Germinal center (tissue), 1 donor: ENCODE results near the gene LRRK1.
A peak's percentile ranks its signal among the peaks of the same experiment; 100 is the strongest.
"Not testable (repeated sequence)": the region's sequence is repeated elsewhere in the genome, so short reads cannot be mapped to it uniquely, and the experiment has no call there.

Source experiments
- DNase-seq: peaks from one replicate; pipeline ENCODE4 v3.0.0; 2012; ENCODE audit warnings: mixed read lengths, low spot score

Gene LRRK1

DNA sequence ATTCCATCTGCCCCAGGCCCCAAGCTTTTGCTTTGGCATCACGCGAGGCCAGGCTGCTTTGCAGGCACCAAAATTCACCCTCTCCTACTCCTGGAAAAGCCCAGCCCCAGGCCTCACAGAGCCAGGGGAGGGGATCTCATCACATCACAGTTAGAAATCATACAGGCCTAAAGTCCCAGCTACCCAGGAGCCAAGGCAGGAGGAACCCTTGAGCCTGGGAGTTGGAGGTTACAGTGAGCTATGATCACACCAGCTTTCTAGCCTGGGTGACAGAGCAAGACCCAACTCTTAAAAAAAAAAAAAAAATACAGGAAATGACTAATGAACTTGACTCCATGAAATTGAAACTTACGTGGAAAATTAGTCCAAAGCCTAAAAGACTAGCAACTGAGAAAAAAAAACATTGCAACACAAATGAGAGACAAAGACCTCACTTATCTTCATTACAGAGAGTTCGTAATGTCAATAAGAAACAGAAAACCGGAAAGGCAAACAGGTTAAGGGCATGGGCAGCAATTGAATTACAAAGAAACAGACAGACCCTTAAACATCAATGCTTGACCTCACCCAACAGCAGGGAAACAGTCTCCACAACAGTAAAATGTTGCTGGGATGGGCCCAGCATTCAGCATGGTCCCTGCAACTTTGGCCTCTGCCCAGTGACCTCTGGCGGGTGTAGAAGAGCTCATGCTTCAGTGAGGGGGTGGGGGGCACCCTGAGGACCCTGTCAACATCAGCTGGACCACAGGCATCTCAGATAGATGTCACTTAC is 151.5 kb downstream of the LRRK1 start:
- no peak for DNase-seq

DNA sequence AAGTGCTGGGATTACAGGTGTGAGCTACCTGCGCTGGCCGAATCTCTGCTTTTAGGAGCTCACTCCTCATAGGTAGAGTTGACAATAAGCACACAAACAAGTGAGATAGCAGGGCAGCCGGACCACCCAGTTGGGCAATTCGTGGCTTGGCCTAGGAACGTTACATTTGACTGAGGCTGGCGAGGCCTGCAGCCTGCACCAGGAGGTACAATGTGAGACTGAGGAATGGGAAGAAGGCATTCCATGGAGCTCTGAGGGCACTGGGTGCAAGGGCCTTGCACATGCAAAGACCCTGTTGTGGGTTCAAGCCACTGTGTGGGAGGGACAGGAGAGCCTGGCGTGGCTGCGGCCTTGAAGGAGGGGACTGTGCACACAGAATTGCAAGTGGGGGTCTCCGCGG is 152.5 kb downstream of the LRRK1 start:
- DNase-seq: no peak

- DNase-seq: not testable (repeated sequence)
These were observed 153.1 kb downstream of the LRRK1 start for GRCh38 chr15:101072235-101072634.

- DNase-seq: not testable (repeated sequence)
These were observed 158.9 kb downstream of the LRRK1 start for GRCh38 chr15:101077806-101078668.

- no peak for DNase-seq
These were observed 159.6 kb downstream of the LRRK1 start for GRCh38 chr15:101078669-101079323.

DNA sequence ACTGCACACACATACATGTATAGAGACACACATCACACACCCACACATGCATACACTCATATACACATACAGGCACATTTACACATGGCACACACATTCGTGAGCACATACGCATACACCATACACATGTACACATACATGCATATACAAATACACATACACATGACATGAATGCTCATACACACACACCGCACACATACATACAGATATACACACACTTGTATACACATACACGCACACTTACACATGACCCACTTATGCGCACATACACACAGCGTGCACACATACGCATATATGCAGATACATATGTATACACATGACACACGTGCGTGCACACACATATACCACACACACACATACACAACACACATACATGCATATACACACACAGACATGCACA is 162.7 kb downstream of the LRRK1 start:
- DNase-seq: no peak

- no peak for DNase-seq
These were observed 164.3 kb downstream of the LRRK1 start for GRCh38 chr15:101083336-101084045.

GRCh38 chr15:101084801-101085200 is 165.6 kb downstream of the LRRK1 start:
- DNase-seq: no peak

DNA sequence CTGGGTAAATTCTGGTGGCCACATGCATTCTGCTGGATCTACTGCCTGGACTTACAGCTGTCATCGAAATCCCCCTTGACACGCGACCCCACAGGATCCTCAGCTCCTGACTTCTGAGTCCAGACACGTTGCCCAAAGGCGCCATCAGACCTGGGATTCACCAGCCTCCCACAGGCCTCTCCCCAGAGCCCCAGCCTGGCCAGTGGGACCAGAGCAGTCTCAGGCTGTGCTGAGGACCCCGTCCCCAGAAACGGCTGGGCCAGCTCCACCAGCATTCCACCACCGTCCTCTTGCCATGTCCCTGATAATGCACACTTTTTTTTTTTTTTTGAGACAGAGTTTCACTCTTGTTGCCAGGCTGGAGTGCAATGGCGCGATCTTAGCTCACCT is 166.1 kb downstream of the LRRK1 start:
- no peak for DNase-seq

DNA sequence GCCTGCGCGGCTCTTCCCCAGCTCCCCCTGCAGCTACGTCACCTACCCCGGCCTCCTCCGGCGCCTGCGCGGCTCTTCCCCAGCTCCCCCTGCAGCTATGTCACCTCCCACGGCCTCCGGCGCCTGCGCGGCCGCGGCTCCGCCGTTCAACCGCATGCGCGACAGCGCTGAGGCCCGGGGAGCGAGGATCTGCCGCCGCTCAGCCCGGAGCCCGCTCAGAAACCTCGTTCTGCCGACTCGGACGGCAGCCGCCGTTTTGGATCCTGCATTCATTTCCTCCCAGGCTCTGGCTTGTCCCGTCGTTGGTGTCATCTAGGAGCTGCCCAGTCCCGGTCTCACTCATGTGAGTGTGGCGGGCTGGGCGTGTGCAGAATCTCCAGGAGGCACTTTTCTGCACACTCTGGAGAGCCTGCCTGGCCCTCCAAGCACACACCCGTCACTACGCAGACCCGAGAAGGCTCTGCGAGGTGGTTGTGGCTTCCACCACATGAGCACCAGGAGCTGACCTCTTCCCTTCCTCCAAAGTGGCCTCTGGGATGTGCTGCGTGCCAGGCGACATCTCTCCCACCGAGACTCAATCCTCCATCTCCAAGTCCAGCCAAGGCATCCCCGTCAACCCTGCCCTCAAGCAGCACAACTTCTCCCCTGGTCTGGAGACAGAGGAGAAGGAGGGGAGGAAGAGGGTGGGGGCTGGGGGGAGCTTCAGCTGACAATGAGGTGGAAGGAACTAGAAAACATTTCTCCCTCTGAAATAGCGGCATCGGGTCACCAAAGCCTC is 167.4 kb downstream of the LRRK1 start:
- DNase-seq: no peak

DNA sequence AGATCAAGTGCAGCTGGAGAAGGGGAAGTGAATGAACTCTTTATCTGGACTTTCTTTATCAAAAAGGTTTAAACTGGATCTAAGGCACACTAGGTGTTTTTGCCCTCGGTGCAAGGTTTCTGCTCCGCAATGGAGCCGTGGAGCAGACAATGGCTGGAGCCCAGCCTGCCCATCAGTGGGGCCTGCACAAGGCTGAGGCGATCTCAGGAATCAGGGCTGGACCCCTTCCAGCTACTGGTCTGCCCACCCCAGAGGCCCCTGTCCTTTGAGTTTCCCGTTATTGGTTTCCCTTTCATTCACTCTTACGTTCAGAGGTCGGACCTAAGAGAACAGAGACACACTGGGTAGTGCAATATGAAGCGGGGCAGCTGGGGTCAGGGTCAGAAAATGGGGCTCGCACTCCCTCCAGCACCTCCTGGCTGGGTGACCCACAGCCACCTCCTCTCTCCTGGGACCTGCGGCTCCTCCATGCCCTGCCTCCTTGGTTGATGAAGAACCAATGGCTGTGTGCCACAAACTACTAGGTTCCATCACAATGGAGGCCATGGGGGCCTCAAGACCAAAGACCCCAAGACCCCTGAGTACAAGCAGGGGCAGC is 168.1 kb downstream of the LRRK1 start:
- no peak for DNase-seq

- no peak for DNase-seq
These were observed 169.1 kb downstream of the LRRK1 start for GRCh38 chr15:101088271-101088670.

DNA sequence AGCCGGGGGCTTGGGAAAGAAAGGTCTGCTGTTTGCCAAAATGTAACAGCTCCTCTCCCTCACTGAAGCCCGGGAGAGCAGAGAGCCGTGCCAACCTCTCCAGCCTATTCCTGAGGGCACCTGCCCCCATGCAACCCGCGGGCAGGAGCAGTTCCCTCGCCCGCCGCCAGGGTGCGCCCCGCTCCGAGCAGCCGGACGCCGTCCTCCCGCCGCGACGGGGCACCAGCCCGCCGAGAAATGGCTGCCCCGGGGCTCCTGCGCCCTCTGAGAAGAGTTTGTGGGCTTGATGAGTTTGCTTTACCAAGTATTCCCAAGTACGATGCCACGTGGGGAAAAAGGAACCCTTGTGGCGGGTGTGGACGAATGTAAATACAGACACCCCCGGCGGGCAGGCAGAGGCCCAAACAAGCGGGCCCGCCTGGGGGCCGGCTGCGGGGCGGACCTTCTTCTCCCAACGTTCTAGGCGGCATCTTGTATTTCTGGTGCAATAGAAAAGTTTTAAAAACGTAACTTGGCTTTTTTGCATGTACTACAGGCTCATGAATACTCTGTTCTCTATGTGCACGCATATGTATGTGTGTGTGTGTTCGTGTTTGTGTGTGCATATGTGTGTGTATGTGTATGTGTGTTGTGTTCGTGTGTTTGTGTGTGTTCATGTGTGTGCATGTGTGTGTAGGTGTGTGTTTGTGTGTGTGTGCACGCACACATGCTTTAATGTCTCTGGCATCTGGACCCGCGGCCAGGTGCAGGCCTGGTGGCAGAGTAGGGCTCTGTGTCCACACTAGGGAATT is 169.8 kb downstream of the LRRK1 start:
- peak; percentile 76 for DNase-seq

DNA sequence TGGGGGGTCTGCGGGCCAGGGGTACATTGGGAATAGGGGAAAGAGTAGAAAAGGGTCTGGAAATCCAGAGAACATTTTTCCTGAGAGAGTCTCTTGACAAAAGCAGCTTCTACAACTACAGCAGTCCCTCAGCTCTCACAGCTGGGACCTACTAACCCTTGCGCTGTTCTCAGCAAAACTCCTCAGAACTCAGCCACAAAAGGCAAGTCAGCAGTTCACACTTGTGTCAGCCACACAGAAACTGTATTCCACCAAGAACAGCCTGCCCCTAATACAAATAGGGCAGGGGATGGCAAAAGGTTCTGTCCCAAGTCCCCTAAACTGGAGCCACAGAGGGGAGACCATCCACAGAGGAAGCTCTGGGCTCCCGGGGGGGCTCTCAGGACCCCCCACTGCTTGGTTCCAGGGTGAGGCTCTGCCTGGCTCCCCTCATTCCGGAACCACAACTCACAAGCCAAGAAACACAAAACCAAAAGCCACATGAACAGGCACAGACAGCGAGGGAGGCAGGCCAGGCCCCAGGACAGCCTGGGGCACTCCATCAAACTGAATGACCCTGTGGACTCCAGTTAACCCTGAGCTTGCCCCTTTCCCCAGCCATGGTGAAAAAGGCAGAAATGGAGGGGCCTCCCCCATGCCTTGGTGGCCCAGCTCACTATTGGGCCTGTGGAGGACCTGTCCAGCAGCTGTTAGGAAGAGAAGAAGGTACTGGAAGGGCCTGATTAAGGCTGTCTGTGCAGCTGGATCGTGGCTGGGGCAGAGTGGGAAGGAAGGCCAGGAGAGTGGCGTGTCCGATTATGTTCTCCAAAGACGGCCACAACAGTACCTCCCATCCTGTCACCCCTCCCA is 170.6 kb downstream of the LRRK1 start:
- DNase-seq: no peak

- no peak for DNase-seq
These were observed 171.3 kb downstream of the LRRK1 start for GRCh38 chr15:101090428-101090790.

DNA sequence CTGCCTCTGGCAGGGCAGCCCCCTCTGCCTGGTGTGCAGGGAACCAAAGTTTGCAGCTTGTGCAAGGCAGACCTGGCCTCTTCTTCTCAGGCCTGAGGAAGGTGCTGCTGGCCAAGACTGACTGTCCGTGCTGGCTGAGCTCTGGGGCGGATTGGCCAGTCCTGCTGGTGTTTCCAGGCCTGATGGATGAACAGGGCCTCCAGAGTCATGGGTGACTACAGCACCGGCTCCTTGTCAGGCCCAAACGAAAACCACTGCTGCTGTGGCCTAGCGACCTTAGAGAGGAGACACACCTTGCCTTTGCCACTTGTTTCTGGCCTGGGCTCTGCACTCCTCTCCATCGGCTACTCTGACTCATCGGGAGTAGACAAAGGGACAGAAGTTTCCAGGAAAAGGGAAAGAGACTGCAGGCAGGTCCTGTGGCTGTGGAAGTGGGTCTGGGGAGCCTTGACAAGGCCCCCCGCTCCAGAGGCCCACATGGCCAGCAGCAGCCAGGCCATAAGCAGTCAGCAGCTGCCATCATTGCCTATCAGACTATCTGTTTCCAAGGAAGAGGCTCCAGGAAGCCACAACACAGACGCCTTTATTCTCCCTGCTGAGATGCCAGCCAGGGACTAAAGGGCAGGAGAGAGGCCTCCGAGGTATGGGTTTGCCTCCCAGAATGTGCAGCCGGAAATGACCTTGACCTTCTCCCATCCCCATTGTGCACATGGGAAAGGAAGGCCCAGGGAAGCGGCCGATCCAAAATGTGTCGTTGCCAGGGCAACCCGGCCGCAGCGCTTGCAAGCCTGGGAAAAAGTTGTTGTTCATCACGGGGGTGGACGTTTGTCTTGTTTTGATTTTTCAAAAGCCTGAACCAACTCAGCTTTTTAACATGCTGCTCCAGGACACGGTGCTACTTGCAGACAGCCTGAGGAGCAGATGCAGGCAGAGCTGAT is 172.2 kb downstream of the LRRK1 start:
- no peak for DNase-seq

DNA sequence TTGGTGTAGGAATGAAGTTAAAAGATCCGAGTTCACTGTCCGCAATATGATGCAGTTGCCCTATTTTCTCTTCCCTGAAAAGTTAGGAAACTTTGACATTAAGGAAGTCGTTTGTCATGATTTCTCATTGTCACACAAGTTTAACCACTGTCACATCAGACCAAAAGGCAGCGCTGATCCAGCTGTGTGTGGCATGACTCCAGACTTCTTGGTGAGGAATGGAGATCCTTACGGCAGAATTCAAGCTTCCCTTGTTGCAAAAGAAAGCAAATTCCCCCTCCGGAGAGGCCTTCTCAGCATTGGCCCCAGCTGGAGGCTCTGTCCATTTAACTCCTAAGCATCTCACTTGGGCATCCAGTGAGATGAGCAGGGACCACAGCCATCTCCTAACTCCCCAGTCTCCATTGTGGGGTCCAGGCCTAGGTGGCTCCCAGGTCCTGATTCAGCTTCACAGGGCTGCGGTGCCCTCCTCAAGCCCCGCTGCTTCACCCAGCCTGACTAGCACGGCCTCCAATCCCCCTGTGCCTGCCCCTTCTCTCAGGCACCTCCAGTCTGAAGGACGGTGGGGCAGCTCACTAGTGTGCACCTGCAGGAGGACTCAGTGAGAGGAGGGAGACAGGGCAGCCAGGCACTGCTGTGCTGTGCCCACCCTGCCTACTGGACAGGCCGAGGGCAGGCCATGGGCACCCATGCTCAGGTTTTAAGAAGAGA is 173.2 kb downstream of the LRRK1 start:
- DNase-seq: no peak

- no peak for DNase-seq
These were observed 173.7 kb downstream of the LRRK1 start for GRCh38 chr15:101092867-101093202.
